PC-3 (cell line): ENCODE results near the gene CFAP410. TPM values are rescaled to one million over a fixed set of nuclear protein-coding genes. Genes with fewer than 3 reads are reported as not detected.

Experiments
- ATAC-seq: fragments of 200-7000 bp; cut with Tn5 transposase; 2 replicates; pipeline ENCODE4 v1.9.1; 2020; ENCODE audit warnings: mild to moderate bottlenecking, moderate library complexity
- BruUV-seq: library from RNA; stranded (reverse); fragments of 400-500 nt; replicated peaks from 2 replicates; lab custom pipeline; 2021; lab: Mats Ljungman, UMichigan
- CTCF ChIA-PET: fragments of 300-600 bp; sonication (Branson Sonifier 250); formaldehyde crosslinking; loops from one replicate; lab custom pipeline; 2022; ENCODE audit warnings: antibody characterized with exemption; lab: Charles Lee
- POLR2A ChIA-PET: fragments of 300-600 bp; sonication (Branson Sonifier 250); formaldehyde crosslinking; loops from one replicate; lab custom pipeline; 2022; ENCODE audit warnings: antibody characterized with exemption; ENCODE audit not compliant: unreplicated experiment; lab: Charles Lee
- DNase-seq: peaks from one replicate; pipeline ENCODE4 v3.0.0-alpha.2; 2015
- H2AFZ ChIP-seq: fragments of 300-600 bp; sonication (generic); 2 replicates; pipeline ENCODE4 v1.6.0; 2016; ENCODE audit warnings: antibody characterized with exemption, low read length
- H3F3A ChIP-seq: fragments of 300-600 bp; sonication (generic); one replicate; pipeline ENCODE4 v1.6.0; 2017; ENCODE audit warnings: antibody characterized with exemption, low read length, control low read depth, mild to moderate bottlenecking; ENCODE audit not compliant: unreplicated experiment
- H3K27ac ChIP-seq: fragments of 300-600 bp; sonication (generic); 2 replicates; pipeline ENCODE4 v1.5.1; 2016; ENCODE audit warnings: mild to moderate bottlenecking, low read length
- H3K27me3 ChIP-seq: fragments of 300-600 bp; sonication (generic); 2 replicates; pipeline ENCODE4 v1.6.1; 2016; ENCODE audit warnings: low read length, mixed read lengths
- H3K36me3 ChIP-seq: fragments of 300-600 bp; sonication (generic); 2 replicates; pipeline ENCODE4 v1.6.1; 2016; ENCODE audit warnings: low read depth, mixed run types, low read length, mixed read lengths
- H3K4me1 ChIP-seq: fragments of 300-600 bp; sonication (generic); 2 replicates; pipeline ENCODE4 v1.5.1; 2016; ENCODE audit warnings: low read length; ENCODE audit not compliant: insufficient read depth
- H3K4me2 ChIP-seq: fragments of 300-600 bp; sonication (generic); 2 replicates; pipeline ENCODE4 v1.6.0; 2016; ENCODE audit warnings: low read length
- H3K4me3 ChIP-seq: fragments of 300-600 bp; sonication (generic); 2 replicates; pipeline ENCODE4 v1.5.1; 2016; ENCODE audit warnings: mild to moderate bottlenecking, low read length, mixed read lengths
- H3K79me2 ChIP-seq: fragments of 300-600 bp; sonication (generic); 2 replicates; pipeline ENCODE4 v1.6.1; 2017; ENCODE audit warnings: low read length, mixed read lengths
- H3K9ac ChIP-seq: fragments of 300-600 bp; sonication (generic); 2 replicates; pipeline ENCODE4 v1.6.0; 2016; ENCODE audit warnings: mild to moderate bottlenecking, low read length
- H3K9me2 ChIP-seq: fragments of 300-600 bp; sonication (generic); replicated peaks from 2 replicates; pipeline ENCODE4 v1.6.1; 2016; ENCODE audit warnings: mixed run types, low read length, mixed read lengths
- H3K9me3 ChIP-seq: fragments of 300-600 bp; sonication (generic); 2 replicates; pipeline ENCODE4 v1.6.1; 2016; ENCODE audit warnings: low read length, mixed read lengths
- H4K20me1 ChIP-seq: fragments of 300-600 bp; sonication (generic); 2 replicates; pipeline ENCODE4 v1.6.1; 2016; ENCODE audit warnings: low read length, mixed read lengths
- CTCF ChIP-seq: fragments of 300-600 bp; sonication (generic); conservative IDR thresholded peaks from 2 replicates; pipeline ENCODE4 v1.5.1; 2017; ENCODE audit warnings: antibody characterized with exemption, low read depth, mild to moderate bottlenecking, low read length
- EZH2 ChIP-seq: fragments of 300-600 bp; sonication (generic); IDR thresholded peaks from one replicate; pipeline ENCODE4 v1.6.1; 2017; ENCODE audit warnings: antibody characterized with exemption, mild to moderate bottlenecking, low read length; ENCODE audit not compliant: unreplicated experiment
- EZH2phosphoT487 ChIP-seq: fragments of 300-600 bp; sonication (generic); IDR thresholded peaks from 2 replicates; pipeline ENCODE4 v1.6.1; 2018; ENCODE audit warnings: mild to moderate bottlenecking, antibody characterized with exemption, low read length, borderline replicate concordance
- intact Hi-C: fragments of 100-400 bp; cut with micrococcal nuclease; formaldehyde crosslinking; loops from 2 replicates; pipeline ENCODE4 v1.9.0; 2023
- total RNA-seq: library from RNA; depleted of rRNA; stranded (reverse); fragments of >200 nt; gene quantifications from 2 replicates; pipeline ENCODE4 v1.2.3, GENCODE V29; 2014

CFAP410 gene
- total RNA-seq, 1 experiment from 2014 or later, result 18.4 TPM

- DNase-seq, result no peak
- TSS peak; percentile 10 for BruUV-seq
- no peak for ATAC-seq
- no peaks in the 10 kb centered on the region for H3K9me3 ChIP-seq
- H4K20me1 ChIP-seq, result no peaks in the 10 kb centered on the region
- H3F3A ChIP-seq, result no peaks in the 10 kb centered on the region
- H3K9ac ChIP-seq, result no peak overlapping the region
- H3K79me2 ChIP-seq, result no peaks in the 10 kb centered on the region
- H2AFZ ChIP-seq, result no peak overlapping the region
- H3K4me3 ChIP-seq, result no peak overlapping the region
- no peaks in the 10 kb centered on the region for H3K9me2 ChIP-seq
- no peak overlapping the region for H3K27ac ChIP-seq
- H3K4me2 ChIP-seq, result no peak overlapping the region
- no peaks in the 10 kb centered on the region for H3K4me1 ChIP-seq
- ChIA-PET CTCF (no interaction called here), POLR2A (no interaction called here)
- H3K27me3 ChIP-seq, result no peaks in the 10 kb centered on the region
- intact Hi-C loops, result no loop called here
- H3K36me3 ChIP-seq, result peaks cover 8% of the 10 kb centered on the region
- TF ChIP-seq EZH2phosphoT487 (no peak), EZH2 (no peak), CTCF (no peak)
Measured at GRCh38 chr21:44326716-44327602, 12.2 kb downstream of the CFAP410 start.

GRCh38 chr21:44326272-44326647 lies 12.9 kb downstream of the CFAP410 start:
- no peak overlapping the region for H3K27ac ChIP-seq
- no peaks in the 10 kb centered on the region for H3K27me3 ChIP-seq
- DNase-seq, result no peak
- H3K9me2 ChIP-seq, result no peaks in the 10 kb centered on the region
- POLR2A ChIA-PET, result no interaction called here
- no peak overlapping the region for H3K4me2 ChIP-seq
- no peaks in the 10 kb centered on the region for H3K79me2 ChIP-seq
- no peaks in the 10 kb centered on the region for H3F3A ChIP-seq
- H3K36me3 ChIP-seq, result peaks cover 11% of the 10 kb centered on the region
- BruUV-seq, result no TSS peak
- no peaks in the 10 kb centered on the region for H4K20me1 ChIP-seq
- TF ChIP-seq EZH2 (no peak), CTCF (no peak), EZH2phosphoT487 (no peak)
- H3K9ac ChIP-seq, result no peak overlapping the region
- no peak for ATAC-seq
- H2AFZ ChIP-seq, result no peak overlapping the region
- no peaks in the 10 kb centered on the region for H3K9me3 ChIP-seq
- CTCF ChIA-PET, result no interaction called here
- intact Hi-C loops, result no loop called here
- H3K4me3 ChIP-seq, result no peak overlapping the region
- no peaks in the 10 kb centered on the region for H3K4me1 ChIP-seq
